ENCODE measurements around the gene MOSPD3.

The MOSPD3 gene

GRCh38 chr7:100575746-100576383 is 36.5 kb upstream of the MOSPD3 start:
- no peak for DNase-seq

GRCh38 chr7:100576384-100576993 is 35.9 kb upstream of the MOSPD3 start:
- no peak for DNase-seq

GRCh38 chr7:100577103-100577502 is 35.2 kb upstream of the MOSPD3 start:
- DNase-seq: no peak

GRCh38 chr7:100577507-100577906 is 34.8 kb upstream of the MOSPD3 start:
- no peak for DNase-seq

- DNase-seq: no peak
Observed at GRCh38 chr7:100578246-100579183, 33.8 kb upstream of the MOSPD3 start.

- DNase-seq: no peak
Observed at GRCh38 chr7:100580466-100581283, 31.7 kb upstream of the MOSPD3 start.

- DNase-seq: no peak
Observed at GRCh38 chr7:100582041-100582579, 30.2 kb upstream of the MOSPD3 start.

GRCh38 chr7:100582650-100583049 is 29.7 kb upstream of the MOSPD3 start:
- no peak for DNase-seq

- peak; percentile 59 for DNase-seq
Observed at GRCh38 chr7:100583132-100584053, 28.9 kb upstream of the MOSPD3 start.

GRCh38 chr7:100584054-100584682 is 28.2 kb upstream of the MOSPD3 start:
- no peak for DNase-seq

GRCh38 chr7:100584683-100585510 is 27.4 kb upstream of the MOSPD3 start:
- no peak for DNase-seq

- DNase-seq: peak; percentile 36
Observed at GRCh38 chr7:100585511-100586265, 26.7 kb upstream of the MOSPD3 start, which contains the start of gene LRCH4. LRCH4 (minus strand) TSS chr7:100586129; CDS start chr7:100586100, 29 bp downstream.

GRCh38 chr7:100586266-100587025 is 25.9 kb upstream of the MOSPD3 start, which contains the start of gene FBXO24:
FBXO24 (plus strand) TSS chr7:100586328; CDS start chr7:100586626, 298 bp downstream.
- peak; percentile 99 for DNase-seq

GRCh38 chr7:100588438-100588837 is 23.9 kb upstream of the MOSPD3 start:
- no peak for DNase-seq

- DNase-seq: no peak
Observed at GRCh38 chr7:100589341-100589947, 22.9 kb upstream of the MOSPD3 start.

GRCh38 chr7:100590077-100590737 is 22.1 kb upstream of the MOSPD3 start:
- no peak for DNase-seq

- no peak for DNase-seq
Observed at GRCh38 chr7:100591596-100591995, 20.7 kb upstream of the MOSPD3 start.

Measured in stimulated activated naive CD4-positive, alpha-beta T cell treated with Interleukin-2 at 50 U/mL for 16 hours (primary cell).